ENCODE results near the gene PCDHGB5. TPM values are rescaled to one million over a fixed set of nuclear protein-coding genes. Genes with fewer than 3 reads are reported as not detected.

The PCDHGB5 gene
- total RNA-seq, 6 experiments from 2014 or later = 3.0 to 6.8 (median 4.0) TPM

GRCh38 chr5:141441571-141442170 is 43.9 kb downstream of the PCDHGB5 start:
- Histone ChIP-seq H3K4me1 (no peaks in the 10 kb centered on the region), H3K9me3 (no peaks in the 10 kb centered on the region), H3K4me3 (no peak overlapping the region), H3K27me3 (no peaks in the 10 kb centered on the region), H3K36me3 (no peaks in the 10 kb centered on the region), H3K27ac (no peak overlapping the region)
- TF ChIP-seq CTCF (IDR thresholded peaks at IDR 0.05) = no peak
- TF ChIP-seq POLR2A (IDR thresholded peaks at IDR 0.05) = no peak
- intact Hi-C loops (cut with DNase I) = no loop called here
- DNase-seq (no peak), ATAC-seq (no peak)
- WGBS (ENCODE audit: insufficient coverage, low coverage, low lambda C conversion rate, missing lambda C conversion rate) = 40% methylated on average over 1 of the region's 50 CpGs

Other genes with a start within 250 kb of the PCDHGB5 start
- gene PCDHB6, start 247.9 kb upstream of the PCDHGB5 start, total RNA-seq = under 1 TPM in 4 of 6 experiments, not detected in 2; 0.06 to 0.16 (median 0.12) TPM
- gene PCDHB7, start 225.3 kb upstream of the PCDHGB5 start, total RNA-seq = under 1 TPM; 0.07 to 0.31 (median 0.13) TPM
- gene PCDHB8, start 220.2 kb upstream of the PCDHGB5 start, total RNA-seq = under 1 TPM in 4 of 6 experiments, not detected in 2; 0.12 to 0.49 (median 0.19) TPM
- gene PCDHB16, start 215.6 kb upstream of the PCDHGB5 start, total RNA-seq = under 1 TPM; 0.17 to 0.51 (median 0.34) TPM
- gene PCDHB9, start 210.8 kb upstream of the PCDHGB5 start, total RNA-seq = under 1 TPM in 5 of 6 experiments, not detected in 1; 0.07 to 0.51 (median 0.21) TPM
- under 1 TPM in 5 of 6 experiments, not detected in 1; 0.09 to 0.23 (median 0.12) TPM for gene PCDHB10, start 205.6 kb upstream of the PCDHGB5 start, total RNA-seq
- under 1 TPM in 5 of 6 experiments, not detected in 1; 0.06 to 0.44 (median 0.19) TPM for gene PCDHB11, start 198.3 kb upstream of the PCDHGB5 start, total RNA-seq
- gene PCDHB12, start 189.2 kb upstream of the PCDHGB5 start, total RNA-seq = 1 to 10 TPM in 1 of 6 experiments, under 1 TPM in 4, not detected in 1; 0.27 to 1.1 (median 0.33) TPM
- under 1 TPM; 0.25 to 1.00 (median 0.49) TPM for gene PCDHB13, start 184.0 kb upstream of the PCDHGB5 start, total RNA-seq
- 1 to 10 TPM in 1 of 6 experiments, under 1 TPM in 5; 0.44 to 1.0 (median 0.86) TPM for gene PCDHB14, start 174.6 kb upstream of the PCDHGB5 start, total RNA-seq
- under 1 TPM; 0.37 to 0.83 (median 0.63) TPM for gene PCDHB15, start 152.6 kb upstream of the PCDHGB5 start, total RNA-seq
- under 1 TPM in 1 of 6 experiments, not detected in 5; 0.31 TPM for gene SLC25A2, start 93.9 kb upstream of the PCDHGB5 start, total RNA-seq
- gene TAF7, start 77.2 kb upstream of the PCDHGB5 start, total RNA-seq = 10 to 100 TPM; 17.7 to 37.9 (median 22.3) TPM
- under 1 TPM in 5 of 6 experiments, not detected in 1; 0.04 to 0.18 (median 0.12) TPM for gene PCDHGA1, start 67.4 kb upstream of the PCDHGB5 start, total RNA-seq
- gene PCDHGA2, start 59.2 kb upstream of the PCDHGB5 start, total RNA-seq = under 1 TPM; 0.49 to 0.88 (median 0.57) TPM
- 1 to 10 TPM in 2 of 6 experiments, under 1 TPM in 4; 0.51 to 1.8 (median 0.76) TPM for gene PCDHGA3, start 54.1 kb upstream of the PCDHGB5 start, total RNA-seq
- gene PCDHGB1, start 47.8 kb upstream of the PCDHGB5 start, total RNA-seq = 1 to 10 TPM in 1 of 6 experiments, under 1 TPM in 5; 0.37 to 1.2 (median 0.52) TPM
- gene PCDHGA4, start 42.9 kb upstream of the PCDHGB5 start, total RNA-seq = 1 to 10 TPM in 2 of 6 experiments, under 1 TPM in 4; 0.39 to 1.8 (median 0.73) TPM
- 1 to 10 TPM in 5 of 6 experiments, under 1 TPM in 1; 0.51 to 2.8 (median 1.4) TPM for gene PCDHGB2, start 38.0 kb upstream of the PCDHGB5 start, total RNA-seq
- gene PCDHGA5, start 33.8 kb upstream of the PCDHGB5 start, total RNA-seq = 1 to 10 TPM in 1 of 6 experiments, under 1 TPM in 5; 0.32 to 1.2 (median 0.57) TPM
- gene PCDHGB3, start 27.7 kb upstream of the PCDHGB5 start, total RNA-seq = 1 to 10 TPM in 3 of 6 experiments, under 1 TPM in 3; 0.56 to 1.8 (median 1.2) TPM
- gene PCDHGA6, start 24.1 kb upstream of the PCDHGB5 start, total RNA-seq = 1 to 10 TPM in 3 of 6 experiments, under 1 TPM in 3; 0.56 to 1.3 (median 0.89) TPM
- under 1 TPM; 0.37 to 0.99 (median 0.76) TPM for gene PCDHGA7, start 15.2 kb upstream of the PCDHGB5 start, total RNA-seq
- 1 to 10 TPM; 1.6 to 5.5 (median 2.4) TPM for gene PCDHGB4, start 10.2 kb upstream of the PCDHGB5 start, total RNA-seq
- gene PCDHGA8, start 5.3 kb upstream of the PCDHGB5 start, total RNA-seq = under 1 TPM; 0.27 to 0.88 (median 0.50) TPM
- gene PCDHGA9, start 4.8 kb downstream of the PCDHGB5 start, total RNA-seq = 1 to 10 TPM; 1.0 to 2.5 (median 1.3) TPM
- 1 to 10 TPM; 1.9 to 5.0 (median 2.9) TPM for gene PCDHGB6, start 10.1 kb downstream of the PCDHGB5 start, total RNA-seq
- 1 to 10 TPM; 1.5 to 4.6 (median 2.8) TPM for gene PCDHGA10, start 15.0 kb downstream of the PCDHGB5 start, total RNA-seq
- 1 to 10 TPM; 1.2 to 3.7 (median 2.7) TPM for gene PCDHGB7, start 19.7 kb downstream of the PCDHGB5 start, total RNA-seq
- 1 to 10 TPM in 3 of 6 experiments, under 1 TPM in 3; 0.81 to 1.7 (median 1.1) TPM for gene PCDHGA11, start 23.1 kb downstream of the PCDHGB5 start, total RNA-seq
- 1 to 10 TPM in 4 of 6 experiments, under 1 TPM in 2; 0.73 to 1.6 (median 1.3) TPM for gene PCDHGA12, start 32.6 kb downstream of the PCDHGB5 start, total RNA-seq
- gene PCDHGC3, start 78.0 kb downstream of the PCDHGB5 start, total RNA-seq = 10 to 100 TPM in 1 of 6 experiments, 1 to 10 TPM in 5; 6.1 to 10.6 (median 7.6) TPM
- 10 to 100 TPM in 1 of 6 experiments, under 1 TPM in 5; 0.20 to 10.7 (median 0.34) TPM for gene PCDHGC4, start 87.1 kb downstream of the PCDHGB5 start, total RNA-seq
- under 1 TPM; 0.24 to 0.37 (median 0.32) TPM for gene PCDHGC5, start 91.1 kb downstream of the PCDHGB5 start, total RNA-seq
- gene DIAPH1, start 221.1 kb downstream of the PCDHGB5 start, total RNA-seq = 100 to 1,000 TPM in 4 of 6 experiments, 10 to 100 TPM in 2; 93.7 to 114 (median 107) TPM
- 10 to 100 TPM; 18.2 to 26.5 (median 23.3) TPM for gene HDAC3, start 238.9 kb downstream of the PCDHGB5 start, total RNA-seq
- gene RELL2, start 239.1 kb downstream of the PCDHGB5 start, total RNA-seq = 1 to 10 TPM in 4 of 6 experiments, under 1 TPM in 2; 0.53 to 2.6 (median 1.2) TPM